C4-2B (cell line): ENCODE results near the gene TM9SF3.

Experiments
- ZFX ChIP-seq: fragments of 450-650 bp; IDR thresholded peaks from 2 replicates; pipeline ENCODE4 v1.6.1; 2017
- TF ChIP-seq, protein P1 (sequence below): fragments of 450-650 bp; conservative IDR thresholded peaks from 2 replicates; pipeline ENCODE4 v1.5.1; 2017; ENCODE audit warnings: mild to moderate bottlenecking

DNA sequence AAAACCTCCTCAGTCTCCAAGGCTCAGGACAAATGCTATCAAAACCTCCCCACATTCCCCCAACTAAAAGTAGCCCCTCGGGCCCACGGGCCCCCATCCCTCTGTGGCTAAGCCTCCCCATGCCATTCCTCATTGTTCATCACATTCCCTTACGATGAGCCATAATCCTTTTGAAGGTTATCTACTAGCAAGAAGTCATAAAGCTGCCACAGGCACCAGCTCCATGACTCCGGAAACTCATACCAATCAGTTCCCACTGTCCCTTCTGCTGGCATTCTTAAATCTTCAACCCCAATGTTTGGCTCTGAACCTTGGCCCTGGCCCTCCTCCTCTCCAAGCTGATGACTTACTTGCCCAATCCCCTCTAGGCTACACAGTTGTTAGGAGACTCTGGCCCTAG is 19.4 kb upstream of the TM9SF3 start:
- TF ChIP-seq, protein P1, sequence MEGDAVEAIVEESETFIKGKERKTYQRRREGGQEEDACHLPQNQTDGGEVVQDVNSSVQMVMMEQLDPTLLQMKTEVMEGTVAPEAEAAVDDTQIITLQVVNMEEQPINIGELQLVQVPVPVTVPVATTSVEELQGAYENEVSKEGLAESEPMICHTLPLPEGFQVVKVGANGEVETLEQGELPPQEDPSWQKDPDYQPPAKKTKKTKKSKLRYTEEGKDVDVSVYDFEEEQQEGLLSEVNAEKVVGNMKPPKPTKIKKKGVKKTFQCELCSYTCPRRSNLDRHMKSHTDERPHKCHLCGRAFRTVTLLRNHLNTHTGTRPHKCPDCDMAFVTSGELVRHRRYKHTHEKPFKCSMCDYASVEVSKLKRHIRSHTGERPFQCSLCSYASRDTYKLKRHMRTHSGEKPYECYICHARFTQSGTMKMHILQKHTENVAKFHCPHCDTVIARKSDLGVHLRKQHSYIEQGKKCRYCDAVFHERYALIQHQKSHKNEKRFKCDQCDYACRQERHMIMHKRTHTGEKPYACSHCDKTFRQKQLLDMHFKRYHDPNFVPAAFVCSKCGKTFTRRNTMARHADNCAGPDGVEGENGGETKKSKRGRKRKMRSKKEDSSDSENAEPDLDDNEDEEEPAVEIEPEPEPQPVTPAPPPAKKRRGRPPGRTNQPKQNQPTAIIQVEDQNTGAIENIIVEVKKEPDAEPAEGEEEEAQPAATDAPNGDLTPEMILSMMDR = no peak
- no peak for TF ChIP-seq ZFX
